Fibroblast of lung (primary cell): Measurements from ENCODE around the gene AGPAT4.

ENCODE experiments used
- EZH2 ChIP-seq: IDR thresholded peaks from 2 replicates; pipeline ENCODE4 v1.5.1; 2012; ENCODE audit warnings: low read length, control low read depth, mild to moderate bottlenecking; ENCODE audit errors: missing control alignments
- TF ChIP-seq, protein P1 (sequence below), 2 donors: IDR thresholded peaks in 1 of 2; conservative IDR thresholded peaks in 1 of 2; 1 replicate in 1 of 2; 2 replicates in 1 of 2; pipeline ENCODE4 v1.5.1; 2011 to 2012; ENCODE audit warnings: low read length in 2 of 2, control low read depth in 1 of 2, inconsistent platforms in 1 of 2, low read depth in 1 of 2, mild to moderate bottlenecking in 1 of 2

- TF ChIP-seq, protein P1, sequence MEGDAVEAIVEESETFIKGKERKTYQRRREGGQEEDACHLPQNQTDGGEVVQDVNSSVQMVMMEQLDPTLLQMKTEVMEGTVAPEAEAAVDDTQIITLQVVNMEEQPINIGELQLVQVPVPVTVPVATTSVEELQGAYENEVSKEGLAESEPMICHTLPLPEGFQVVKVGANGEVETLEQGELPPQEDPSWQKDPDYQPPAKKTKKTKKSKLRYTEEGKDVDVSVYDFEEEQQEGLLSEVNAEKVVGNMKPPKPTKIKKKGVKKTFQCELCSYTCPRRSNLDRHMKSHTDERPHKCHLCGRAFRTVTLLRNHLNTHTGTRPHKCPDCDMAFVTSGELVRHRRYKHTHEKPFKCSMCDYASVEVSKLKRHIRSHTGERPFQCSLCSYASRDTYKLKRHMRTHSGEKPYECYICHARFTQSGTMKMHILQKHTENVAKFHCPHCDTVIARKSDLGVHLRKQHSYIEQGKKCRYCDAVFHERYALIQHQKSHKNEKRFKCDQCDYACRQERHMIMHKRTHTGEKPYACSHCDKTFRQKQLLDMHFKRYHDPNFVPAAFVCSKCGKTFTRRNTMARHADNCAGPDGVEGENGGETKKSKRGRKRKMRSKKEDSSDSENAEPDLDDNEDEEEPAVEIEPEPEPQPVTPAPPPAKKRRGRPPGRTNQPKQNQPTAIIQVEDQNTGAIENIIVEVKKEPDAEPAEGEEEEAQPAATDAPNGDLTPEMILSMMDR (conservative IDR thresholded peaks at IDR 0.05 in 1 of 2, IDR thresholded peaks at IDR 0.05 in 1 of 2; ENCODE audit: low read depth in 1 of 2, low read length in 2 of 2): no peak
- no peak for TF ChIP-seq EZH2
Observed at GRCh38 chr6:161181121-161181520, 92.7 kb downstream of the AGPAT4 start.
